ENCODE data around the gene ENTREP3.
A peak's percentile ranks its signal among the peaks of the same experiment; 100 is the strongest.

ENTREP3 gene

GRCh38 chr1:155278689-155279160 is 23.4 kb upstream of the ENTREP3 start:
- no peak for DNase-seq

GRCh38 chr1:155277902-155278688 is 22.8 kb upstream of the ENTREP3 start:
- DNase-seq: peak; percentile 53

- DNase-seq: peak; percentile 72
These were observed 22.0 kb upstream of the ENTREP3 start, which contains the start of gene HCN3 for GRCh38 chr1:155277070-155277901. Gene HCN3, plus strand, starts transcription at chr1:155277463. Its CDS starts 128 bp downstream, at chr1:155277591.

GRCh38 chr1:155273343-155274245 is 18.3 kb upstream of the ENTREP3 start, which contains the start of gene CLK2:
Gene CLK2, minus strand, starts transcription at chr1:155273504. Its CDS starts 2,527 bp downstream, at chr1:155270977.
- peak; percentile 93 for DNase-seq

DNA sequence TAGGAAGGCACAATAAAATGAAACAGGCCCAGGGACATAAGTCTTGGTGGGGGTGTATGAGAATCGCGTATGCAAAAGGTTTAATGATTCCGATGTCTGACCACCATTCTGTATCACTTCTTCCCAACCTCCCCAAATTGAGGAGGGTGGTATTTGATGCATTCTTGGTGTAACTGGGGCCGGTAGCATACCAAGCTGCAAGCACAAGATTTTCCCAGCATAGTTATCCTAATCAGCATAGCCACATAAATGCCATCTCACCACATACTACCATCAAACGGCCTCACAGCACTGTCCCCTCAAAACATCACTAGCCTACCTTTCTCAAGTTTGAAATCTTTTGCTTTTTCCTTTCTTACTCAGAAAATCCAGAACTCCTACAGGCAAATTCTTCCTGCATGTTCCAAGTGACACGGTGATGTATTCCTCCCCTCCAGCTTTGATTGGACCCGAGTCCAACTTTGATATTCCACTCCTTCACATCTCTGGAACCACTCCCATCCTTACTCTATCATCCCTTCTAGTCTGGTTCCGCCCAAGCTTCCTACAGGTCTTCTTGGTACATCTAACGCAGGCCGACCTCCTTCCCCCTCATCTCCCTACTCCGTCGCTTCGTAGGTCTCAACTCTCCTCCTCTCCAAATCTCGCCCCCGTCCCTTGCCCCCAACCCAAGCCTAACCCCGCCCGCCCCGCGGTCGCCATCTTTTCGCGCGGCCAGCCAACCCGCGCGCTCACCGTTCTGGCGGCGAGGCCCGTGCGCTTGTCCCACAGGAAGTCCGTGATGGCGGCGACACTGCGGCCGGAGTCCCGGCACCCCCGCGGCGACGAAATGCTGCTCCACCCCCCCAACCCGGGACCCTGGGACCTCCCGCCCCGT is 17.4 kb upstream of the ENTREP3 start:
- DNase-seq: no peak

- no peak for DNase-seq
These were observed 14.1 kb upstream of the ENTREP3 start for GRCh38 chr1:155269381-155269780.

DNA sequence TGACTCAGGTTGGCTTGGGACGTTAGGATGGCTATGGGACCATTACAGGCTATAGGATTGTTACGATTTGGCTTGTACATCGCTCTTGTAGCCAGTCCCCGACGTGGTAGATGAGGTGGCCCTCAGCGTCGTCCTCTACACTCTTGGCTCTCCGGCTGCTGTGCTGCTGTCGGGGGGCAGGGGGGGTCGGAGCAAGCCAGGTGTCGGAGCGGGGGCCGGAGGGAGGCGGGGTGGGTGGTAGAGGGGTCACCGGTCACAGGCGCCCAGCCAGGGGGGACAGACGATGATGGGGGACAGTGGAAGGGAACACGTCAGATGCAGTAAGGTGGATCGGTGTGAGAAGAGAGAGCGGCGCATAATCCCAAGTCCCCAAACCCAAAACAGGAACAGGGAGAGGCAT is 13.3 kb upstream of the ENTREP3 start:
- no peak for DNase-seq

GRCh38 chr1:155267373-155267772 is 12.1 kb upstream of the ENTREP3 start:
- DNase-seq: no peak

GRCh38 chr1:155266553-155266952 is 11.3 kb upstream of the ENTREP3 start:
- no peak for DNase-seq

DNA sequence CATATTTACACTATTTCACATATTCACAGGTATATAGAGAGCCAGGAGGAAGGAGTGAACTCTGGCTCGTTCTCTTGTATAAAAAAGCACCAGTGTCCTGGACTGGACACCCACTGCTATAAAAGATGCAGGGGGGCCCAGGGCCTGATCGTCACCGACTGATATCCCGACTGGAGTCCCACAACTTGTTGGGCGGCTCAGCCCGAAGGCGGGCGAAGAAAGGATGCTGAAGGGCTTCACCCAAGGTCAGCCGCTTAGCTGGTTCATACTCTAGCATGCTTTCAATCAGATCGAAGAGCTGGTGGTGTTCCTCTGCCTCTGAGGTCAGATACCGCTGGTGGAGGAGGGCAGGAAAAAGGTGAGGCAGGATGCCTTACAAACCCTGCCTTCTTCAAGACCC is 7.8 kb upstream of the ENTREP3 start:
- no peak for DNase-seq

DNA sequence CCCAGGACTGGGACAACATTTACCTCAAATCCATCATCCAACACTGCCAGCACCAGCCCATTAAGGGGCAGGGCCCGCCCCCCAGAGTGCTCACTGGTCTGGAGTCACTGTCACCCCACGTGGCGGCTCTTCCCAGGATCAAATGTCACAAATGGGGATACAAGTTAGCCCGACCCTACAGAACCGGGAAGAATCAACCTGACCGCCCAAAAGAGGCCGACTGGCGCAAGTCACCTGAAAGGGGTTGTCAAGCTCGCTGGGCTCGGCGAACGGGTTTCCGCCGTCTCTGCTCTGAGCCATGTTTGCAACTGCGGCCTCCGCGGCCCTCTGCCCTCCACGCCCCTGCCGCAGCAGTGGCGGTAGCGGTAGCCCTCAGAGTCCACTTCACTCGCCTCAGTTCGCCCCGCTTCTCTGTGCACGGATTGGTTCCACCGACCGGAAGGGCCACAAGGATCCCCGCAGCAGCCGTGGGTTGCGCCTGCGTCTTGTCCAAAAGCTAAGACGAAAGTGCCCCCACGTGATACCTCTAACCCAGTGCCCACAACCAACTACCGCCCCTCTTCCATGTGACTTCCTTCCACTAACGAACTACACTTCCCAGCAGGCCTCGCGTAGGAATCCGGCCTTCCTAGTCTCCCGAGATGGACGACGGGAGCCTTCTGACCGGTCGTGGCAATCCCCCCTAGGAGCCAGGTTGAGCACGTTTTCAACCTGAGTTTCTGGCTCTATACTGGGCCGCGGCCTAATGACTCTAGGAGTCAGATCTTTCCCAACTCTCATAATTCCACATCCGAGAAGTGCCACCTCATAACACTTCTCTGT is 6.8 kb upstream of the ENTREP3 start, which contains the start of gene SCAMP3:
Gene SCAMP3 (minus strand): TSS at position 509 of the 822 bp plus-strand sequence. CDS start 209 bp downstream, at position 300.
- DNase-seq: peak; percentile 57

GRCh38 chr1:155261493-155261851 is 6.2 kb upstream of the ENTREP3 start:
- no peak for DNase-seq

DNA sequence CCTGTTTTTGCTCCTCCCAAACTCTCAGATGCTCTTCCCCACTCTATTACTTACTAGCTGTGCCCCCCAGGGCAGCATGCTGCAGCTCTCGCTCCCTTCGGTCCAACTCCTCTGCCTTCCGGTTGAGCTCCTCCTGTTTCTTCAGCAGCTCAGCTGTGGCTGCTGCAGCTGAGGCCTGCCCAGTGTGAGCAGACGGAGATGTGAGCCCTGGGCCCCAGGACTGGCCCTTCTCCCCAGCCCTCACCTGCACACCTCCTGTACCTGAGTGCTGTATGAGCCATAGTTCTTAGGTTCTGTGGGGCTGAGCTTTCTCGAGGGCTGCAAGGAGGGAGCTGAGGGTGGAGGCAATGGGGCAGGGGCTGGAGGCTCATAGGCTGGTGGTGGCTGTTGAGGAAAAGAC is 5.0 kb upstream of the ENTREP3 start:
- DNase-seq: no peak

GRCh38 chr1:155256058-155256852 is 972 bp upstream of the ENTREP3 start:
- no peak for DNase-seq

GRCh38 chr1:155254714-155255242 is 505 bp downstream of the ENTREP3 start:
- no peak for DNase-seq

DNA sequence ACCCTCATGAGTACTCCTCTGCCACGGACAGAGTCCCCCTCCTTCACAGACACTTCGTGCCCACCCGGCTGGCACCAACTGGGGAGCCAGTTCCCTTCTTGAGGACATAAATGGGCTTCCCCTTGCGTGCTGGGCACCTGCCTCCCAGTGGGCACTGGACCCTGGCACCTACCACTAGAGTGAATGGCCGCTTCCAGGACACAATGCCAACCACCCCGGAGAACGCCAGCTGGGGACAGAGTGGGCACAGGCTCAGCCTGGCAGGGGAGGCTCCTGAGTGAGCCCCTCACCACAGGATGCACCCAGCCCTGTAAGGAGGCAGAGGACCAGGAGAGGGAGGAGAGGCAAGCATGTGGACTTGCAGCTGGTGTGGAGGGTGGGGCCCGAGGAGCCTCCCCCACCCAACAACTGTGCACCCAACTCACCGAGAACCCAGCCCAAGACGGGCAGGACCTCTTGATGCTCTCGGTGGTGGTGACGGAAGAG is 1.0 kb downstream of the ENTREP3 start:
- DNase-seq: no peak

- DNase-seq: no peak
These were observed 1.5 kb downstream of the ENTREP3 start for GRCh38 chr1:155253797-155254196.

GRCh38 chr1:155253208-155253607 is 2.1 kb downstream of the ENTREP3 start:
- DNase-seq: no peak

DNA sequence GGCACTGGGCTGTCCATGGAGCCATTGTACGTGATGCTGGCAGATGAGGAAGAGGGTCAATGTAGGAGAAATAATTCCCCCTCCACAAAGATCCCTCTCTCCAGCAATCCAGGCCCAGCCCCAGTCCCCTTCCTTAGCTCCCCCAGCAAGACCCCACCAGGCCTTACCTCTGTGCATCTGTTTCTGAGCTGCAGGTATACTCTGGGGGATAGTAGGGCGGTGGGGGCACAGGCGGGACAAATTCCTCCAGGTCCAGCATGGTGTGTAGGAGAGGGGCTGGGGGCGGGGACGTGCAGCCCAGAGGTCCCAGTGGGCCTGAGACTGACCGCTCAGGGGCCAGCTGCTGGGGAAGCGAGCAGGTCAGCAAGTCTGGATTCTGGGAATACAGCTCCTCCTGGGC is 3.7 kb downstream of the ENTREP3 start:
- DNase-seq: no peak
